GM21576 (cell line): ENCODE data around the gene EIF2D.
"Not testable (repeated sequence)": the region's sequence is repeated elsewhere in the genome, so short reads cannot be mapped to it uniquely, and the experiment has no call there.

Experiments used
- ATAC-seq: cut with Tn5 transposase; IDR thresholded peaks from one replicate; pipeline ENCODE4 v1.9.1; 2021; ENCODE audit warnings: mild to moderate bottlenecking, moderate library complexity; ENCODE audit not compliant: unreplicated experiment

The EIF2D gene

GRCh38 chr1:206612129-206612876 is at the start of gene EIF2D:
EIF2D (minus strand) TSS chr1:206612465; CDS start chr1:206612342, 123 bp downstream.
- peak; percentile 89 for ATAC-seq

- ATAC-seq = no peak
Observed at GRCh38 chr1:206661161-206661820, 49.0 kb upstream of the EIF2D start.

- ATAC-seq = no peak
Observed at GRCh38 chr1:206660136-206660535, 47.9 kb upstream of the EIF2D start.

- ATAC-seq = no peak
Observed at GRCh38 chr1:206658981-206659273, 46.7 kb upstream of the EIF2D start.

- ATAC-seq = peak; percentile 84
Observed at GRCh38 chr1:206658264-206658980, 46.2 kb upstream of the EIF2D start.

- ATAC-seq = no peak
Observed at GRCh38 chr1:206657751-206658150, 45.5 kb upstream of the EIF2D start.

GRCh38 chr1:206656936-206657335 is 44.7 kb upstream of the EIF2D start:
- no peak for ATAC-seq

- ATAC-seq = no peak
Observed at GRCh38 chr1:206655471-206655882, 43.2 kb upstream of the EIF2D start.

- ATAC-seq = no peak
Observed at GRCh38 chr1:206654828-206655227, 42.6 kb upstream of the EIF2D start.

GRCh38 chr1:206653715-206654459 is 41.6 kb upstream of the EIF2D start:
- no peak for ATAC-seq

GRCh38 chr1:206651958-206652890 is 40.0 kb upstream of the EIF2D start:
- no peak for ATAC-seq

- ATAC-seq = no peak
Observed at GRCh38 chr1:206651014-206651413, 38.7 kb upstream of the EIF2D start.

GRCh38 chr1:206649261-206649921 is 37.1 kb upstream of the EIF2D start:
- ATAC-seq = no peak

- no peak for ATAC-seq
Observed at GRCh38 chr1:206647224-206647623, 35.0 kb upstream of the EIF2D start.

GRCh38 chr1:206646504-206646903 is 34.2 kb upstream of the EIF2D start:
- ATAC-seq = no peak

GRCh38 chr1:206643118-206643698 is 30.9 kb upstream of the EIF2D start:
- ATAC-seq = no peak

- ATAC-seq = not testable (repeated sequence)
Observed at GRCh38 chr1:206642074-206642473, 29.8 kb upstream of the EIF2D start.

- ATAC-seq = no peak
Observed at GRCh38 chr1:206637605-206638004, 25.3 kb upstream of the EIF2D start.

- ATAC-seq = no peak
Observed at GRCh38 chr1:206636671-206637070, 24.4 kb upstream of the EIF2D start.
